K562 (cell line): ENCODE data around the gene CCL21. TPM values are rescaled to one million over a fixed set of nuclear protein-coding genes. Genes with fewer than 3 reads are reported as not detected.

Source experiments
- ATAC-seq: fragments of 200-7000 bp; cut with Tn5 transposase; 3 replicates; pipeline ENCODE4 v1.9.1; 2020; ENCODE audit warnings: moderate library complexity
- BruUV-seq: library from RNA; stranded (reverse); fragments of 400-500 nt; replicated peaks from 2 replicates; lab custom pipeline; 2021; lab: Mats Ljungman, UMichigan
- CTCF ChIA-PET: fragments of 300-600 bp; formaldehyde crosslinking; extraction: SDS; loops from one replicate; lab custom pipeline; 2021; ENCODE audit warnings: low intra/inter-chr PET ratio; lab: Yijun Ruan, JAX
- POLR2A ChIA-PET: fragments of 300-600, 350-650 bp; sonication (Branson Sonifier 250); formaldehyde crosslinking; extraction: SDS; loops from one replicate; lab custom pipeline; 2021; ENCODE audit warnings: antibody characterized with exemption, inconsistent platforms; lab: Yijun Ruan, JAX
- DNase-seq, 4 experiments: peaks; one replicate each; pipeline versions ENCODE4 v3.0.0 to v3.0.0-alpha.2; 2011 to 2018; ENCODE audit warnings: low spot score in 3 of 4, mixed read lengths in 3 of 4; ENCODE audit errors: extremely low read depth in 1 of 4
- FAIRE-seq: peaks from 2 replicates; lab custom pipeline; 2011; peaks lifted over from hg19 to GRCh38; lab: Jason Lieb, UNC
- H2AFZ ChIP-seq: 2 replicates; pipeline ENCODE4 v1.6.0; 2011; ENCODE audit warnings: low read depth, low read length, control low read depth, inconsistent platforms
- H3K27ac ChIP-seq: fragments of 200-600 bp; 3 replicates; pipeline ENCODE4 v1.8.0; 2011; ENCODE audit warnings: low read depth, mild to moderate bottlenecking, control low read depth, inconsistent platforms, low read length, moderate library complexity, mixed read lengths; ENCODE audit errors: extremely low read depth
- H3K27me3 ChIP-seq, 2 experiments: fragments of 300-600 bp in 1 of 2; 2 replicates in 1 of 2; 3 replicates in 1 of 2; pipeline versions ENCODE4 v1.6.0 to v1.8.0; 2011; ENCODE audit warnings: inconsistent platforms in 2 of 2, low read length in 2 of 2, mild to moderate bottlenecking in 1 of 2, mixed read lengths in 1 of 2, moderate library complexity in 1 of 2; ENCODE audit not compliant: control insufficient read depth in 2 of 2, insufficient read depth in 2 of 2
- H3K36me3 ChIP-seq: fragments of 300-600 bp; 3 replicates; pipeline ENCODE4 v1.8.0; 2011; ENCODE audit warnings: mild to moderate bottlenecking, low read length, inconsistent platforms; ENCODE audit not compliant: control insufficient read depth, insufficient read depth
- H3K4me1 ChIP-seq, 2 experiments: fragments of 200-600 bp in 1 of 2; replicated peaks in 1 of 2; 2 replicates in 1 of 2; 3 replicates in 1 of 2; pipeline versions ENCODE4 v1.5.1 to v1.8.0; 2011; ENCODE audit warnings: inconsistent platforms in 2 of 2, low read length in 2 of 2, mild to moderate bottlenecking in 1 of 2, mixed read lengths in 1 of 2, moderate library complexity in 1 of 2; ENCODE audit not compliant: control insufficient read depth in 2 of 2, insufficient read depth in 2 of 2
- H3K4me2 ChIP-seq: 2 replicates; pipeline ENCODE4 v1.6.1; 2011; ENCODE audit warnings: low read length, control low read depth, inconsistent platforms, mixed read lengths; ENCODE audit not compliant: insufficient read depth
- H3K4me3 ChIP-seq: fragments of 200-600 bp; sonication (generic), shearing (Covaris generic); 2 replicates; pipeline ENCODE4 v1.5.1; 2016; ENCODE audit warnings: control low read depth, inconsistent platforms
- H3K79me2 ChIP-seq: fragments of 200-600 bp; 3 replicates; pipeline ENCODE4 v1.8.0; 2011; ENCODE audit warnings: low read length, inconsistent platforms; ENCODE audit not compliant: control insufficient read depth, insufficient read depth
- H3K9ac ChIP-seq, 2 experiments: 2 replicates each; pipeline versions ENCODE4 v1.6.0 to v1.6.1; 2011; ENCODE audit warnings: low read depth in 2 of 2, low read length in 2 of 2, control low read depth in 1 of 2, inconsistent platforms in 1 of 2, mild to moderate bottlenecking in 1 of 2, mixed read lengths in 1 of 2; ENCODE audit not compliant: insufficient read depth in 1 of 2
- H3K9me1 ChIP-seq: one replicate; pipeline ENCODE4 v1.6.0; 2011; ENCODE audit warnings: inconsistent platforms, mild to moderate bottlenecking, low read length, moderate library complexity; ENCODE audit not compliant: control insufficient read depth, insufficient read depth
- H3K9me3 ChIP-seq: replicated peaks from 2 replicates; pipeline ENCODE4 v1.5.1; 2011; ENCODE audit warnings: low read depth, low read length, inconsistent platforms; ENCODE audit not compliant: control insufficient read depth, insufficient read depth
- H4K20me1 ChIP-seq: replicated peaks from 2 replicates; pipeline ENCODE4 v1.6.1; 2011; ENCODE audit warnings: low read length, inconsistent platforms, mixed read lengths; ENCODE audit not compliant: control insufficient read depth, insufficient read depth
- MEIS2 ChIP-seq: fragments of 450-650 bp; IDR thresholded peaks from 2 replicates; pipeline ENCODE4 v1.6.1; 2014; ENCODE audit warnings: mild to moderate bottlenecking; ENCODE audit not compliant: partially characterized antibody
- NFATC3 ChIP-seq: fragments of 450-650 bp; IDR thresholded peaks from 2 replicates; pipeline ENCODE4 v1.6.1; 2017; ENCODE audit warnings: mild to moderate bottlenecking
- WGBS: fragments of 100-300 bp; shearing (Covaris generic); methylation state at CpG from one replicate; pipeline ENCODE4 v1.1.6; 2016; ENCODE audit warnings: low coverage, mixed read lengths; ENCODE audit not compliant: insufficient coverage; ENCODE audit errors: missing lambda C conversion rate; 5-methylcytosine and 5-hydroxymethylcytosine counted together
- in situ Hi-C: fragments of 300-500 bp; cut with MboI; formaldehyde crosslinking; loops from 4 replicates; pipeline ENCODE4 v1.15.0; 2018; ENCODE audit warnings: inconsistent platforms, mixed read lengths
- intact Hi-C: fragments of 100-400 bp; cut with micrococcal nuclease; formaldehyde crosslinking; loops from 2 replicates; pipeline ENCODE4 v1.14.2; 2022
- polyA plus RNA-seq, 8 experiments: library from polyadenylated mRNA; depleted of rRNA in 4 of 8; stranded (reverse) in 5 of 8; unstranded in 3 of 8; fragments of >200 nt; fragmentation: Nextera tagmentation in 2 of 8; fragmentation: Illumina TruSeq in 1 of 8; extraction: Ambion mirVana in 2 of 8; extraction: Trizol in 1 of 8; gene quantifications; 2 replicates each; pipeline versions ENCODE4 v1.2.1 to v1.2.3, GENCODE V29; 2011 to 2014; ENCODE audit warnings: inconsistent platforms in 1 of 8, missing spikeins in 1 of 8
- total RNA-seq, 7 experiments: library from RNA; depleted of rRNA in 6 of 7; stranded (reverse); fragments of >200 nt in 6 of 7; fragmentation: Illumina TruSeq in 2 of 7; extraction: Trizol in 2 of 7; gene quantifications; 2 replicates each; pipeline versions ENCODE4 v1.2.1 to v1.2.3, GENCODE V29; 2011 to 2021; ENCODE audit warnings: low replicate concordance in 1 of 7
- TF ChIP-seq, protein P1 (sequence below): fragments of 450-650 bp; IDR thresholded peaks from 2 replicates; pipeline ENCODE4 v1.6.1; 2016
- TF ChIP-seq, protein P2 (sequence below): fragments of 200-800 bp; sonication (Bioruptor generic); IDR thresholded peaks from 2 replicates; pipeline ENCODE4 v1.6.1; 2017; ENCODE audit warnings: missing genetic modification characterization, missing compliant biosample characterization

CCL21 gene
- total and polyA plus RNA-seq, 9 of the 15 experiments (the other 6 are each of a cell fraction or from before 2014, with no cell fraction given) = not detected

DNA sequence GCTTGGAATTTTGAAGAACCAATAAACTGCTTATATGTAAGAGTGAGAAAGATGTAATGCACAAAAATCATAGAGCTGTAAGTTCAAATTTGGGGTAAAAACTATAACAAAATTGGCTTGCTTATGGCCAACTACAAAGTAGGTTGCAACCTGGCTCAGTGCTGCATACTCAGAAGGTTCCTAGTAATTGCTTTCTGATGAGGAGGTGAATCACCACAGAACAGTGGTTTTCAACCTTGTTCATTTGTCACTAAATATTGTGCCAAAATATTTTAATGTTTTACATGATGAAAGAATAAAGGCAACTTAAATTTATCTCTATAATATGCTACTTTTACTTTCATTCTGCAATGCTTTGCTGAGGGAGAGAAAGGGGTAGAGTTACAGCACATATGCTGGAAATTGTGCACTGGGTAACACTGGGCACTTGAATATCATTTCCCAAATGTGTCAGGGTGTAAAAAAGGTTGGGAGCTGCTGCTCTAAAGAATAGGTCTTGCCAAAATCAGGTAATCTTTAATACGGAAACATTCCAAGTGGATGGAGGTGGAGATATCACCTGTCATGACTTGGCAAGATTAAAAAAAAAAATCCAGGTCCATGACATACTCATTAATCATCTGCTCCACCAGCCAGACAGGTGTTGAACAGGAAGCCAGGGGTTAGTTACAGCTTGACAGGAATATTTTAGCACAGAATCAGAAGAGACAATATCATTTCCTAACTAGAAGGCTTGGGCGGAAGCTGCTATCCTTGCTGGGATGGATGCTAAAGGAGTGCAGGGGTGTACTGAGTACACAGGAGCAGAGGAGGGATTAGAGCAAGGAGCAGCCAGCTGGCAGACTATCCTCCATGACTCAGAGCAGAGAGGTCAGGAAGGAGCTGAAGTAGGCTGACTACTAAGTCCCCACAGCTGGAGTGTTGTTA, 34.6 kb upstream of the CCL21 start:
- Histone ChIP-seq H3K36me3 (no peaks in the 10 kb centered on the region), H4K20me1 (no peaks in the 10 kb centered on the region), H3K27ac (no peak overlapping the region), H3K9ac (no peak overlapping the region), H3K4me3 (no peak overlapping the region), H3K4me2 (no peak overlapping the region), H3K9me1 (no peaks in the 10 kb centered on the region), H3K4me1 (no peaks in the 10 kb centered on the region), H3K79me2 (no peaks in the 10 kb centered on the region), H2AFZ (no peak overlapping the region), H3K9me3 (no peaks in the 10 kb centered on the region), H3K27me3 (no peaks in the 10 kb centered on the region)
- FAIRE-seq (no peak), DNase-seq (no peak), ATAC-seq (no peak)
- in situ Hi-C loops (no loop called here), intact Hi-C loops (no loop called here)
- no TSS peak for BruUV-seq
- CTCF ChIA-PET = no interaction called here
- POLR2A ChIA-PET = interaction anchor here (0.6 kb wide), 1 partner anchor 24 kb away, joined by 4 read pairs; no protein-coding TSS in a partner anchor
- WGBS = 4% methylated on average over 2 of the region's 2 CpGs
- TF ChIP-seq MEIS2 = peak; percentile 35
- TF ChIP-seq, protein P1, sequence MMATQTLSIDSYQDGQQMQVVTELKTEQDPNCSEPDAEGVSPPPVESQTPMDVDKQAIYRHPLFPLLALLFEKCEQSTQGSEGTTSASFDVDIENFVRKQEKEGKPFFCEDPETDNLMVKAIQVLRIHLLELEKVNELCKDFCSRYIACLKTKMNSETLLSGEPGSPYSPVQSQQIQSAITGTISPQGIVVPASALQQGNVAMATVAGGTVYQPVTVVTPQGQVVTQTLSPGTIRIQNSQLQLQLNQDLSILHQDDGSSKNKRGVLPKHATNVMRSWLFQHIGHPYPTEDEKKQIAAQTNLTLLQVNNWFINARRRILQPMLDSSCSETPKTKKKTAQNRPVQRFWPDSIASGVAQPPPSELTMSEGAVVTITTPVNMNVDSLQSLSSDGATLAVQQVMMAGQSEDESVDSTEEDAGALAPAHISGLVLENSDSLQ = 0 out of 2 replicates have a peak, but pooled peaks have one; percentile 12
- TF ChIP-seq, protein P2, sequence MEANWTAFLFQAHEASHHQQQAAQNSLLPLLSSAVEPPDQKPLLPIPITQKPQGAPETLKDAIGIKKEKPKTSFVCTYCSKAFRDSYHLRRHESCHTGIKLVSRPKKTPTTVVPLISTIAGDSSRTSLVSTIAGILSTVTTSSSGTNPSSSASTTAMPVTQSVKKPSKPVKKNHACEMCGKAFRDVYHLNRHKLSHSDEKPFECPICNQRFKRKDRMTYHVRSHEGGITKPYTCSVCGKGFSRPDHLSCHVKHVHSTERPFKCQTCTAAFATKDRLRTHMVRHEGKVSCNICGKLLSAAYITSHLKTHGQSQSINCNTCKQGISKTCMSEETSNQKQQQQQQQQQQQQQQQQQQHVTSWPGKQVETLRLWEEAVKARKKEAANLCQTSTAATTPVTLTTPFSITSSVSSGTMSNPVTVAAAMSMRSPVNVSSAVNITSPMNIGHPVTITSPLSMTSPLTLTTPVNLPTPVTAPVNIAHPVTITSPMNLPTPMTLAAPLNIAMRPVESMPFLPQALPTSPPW (CRISPR knock-in tag) = no peak
- TF ChIP-seq NFATC3 = no peak
